CD4-positive, alpha-beta T cell treated with Interleukin-17A for 4 hours (primary cell): Measurements from ENCODE around the gene EFNA3.

Experiments used
- DNase-seq: peaks from one replicate; pipeline ENCODE4 v3.0.0-alpha.2; 2020; ENCODE audit warnings: mixed read lengths

The EFNA3 gene

DNA sequence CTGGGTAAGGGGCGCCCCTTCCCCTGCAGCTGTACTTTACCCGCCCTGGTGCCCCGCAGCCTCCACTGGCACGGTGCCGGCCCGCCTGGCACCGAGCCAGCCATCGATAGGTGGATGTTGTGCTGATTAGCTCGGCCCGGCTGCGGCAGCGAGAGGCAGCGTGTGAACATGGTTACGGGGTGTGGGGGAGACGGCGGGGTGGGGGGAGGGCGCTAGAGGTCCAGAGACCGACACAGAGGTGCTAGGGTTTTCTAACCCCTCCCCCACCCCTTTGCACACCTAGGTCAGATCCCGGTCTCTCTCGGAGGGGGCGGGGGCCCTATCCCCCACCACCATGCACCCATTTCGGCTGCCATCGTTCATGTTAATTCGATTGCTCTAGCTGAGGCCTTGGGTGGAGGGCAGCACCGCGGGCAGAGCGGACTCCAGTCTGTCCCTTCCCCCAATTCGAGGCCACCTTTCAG, 8.4 kb upstream of the EFNA3 start:
- no peak for DNase-seq

DNA sequence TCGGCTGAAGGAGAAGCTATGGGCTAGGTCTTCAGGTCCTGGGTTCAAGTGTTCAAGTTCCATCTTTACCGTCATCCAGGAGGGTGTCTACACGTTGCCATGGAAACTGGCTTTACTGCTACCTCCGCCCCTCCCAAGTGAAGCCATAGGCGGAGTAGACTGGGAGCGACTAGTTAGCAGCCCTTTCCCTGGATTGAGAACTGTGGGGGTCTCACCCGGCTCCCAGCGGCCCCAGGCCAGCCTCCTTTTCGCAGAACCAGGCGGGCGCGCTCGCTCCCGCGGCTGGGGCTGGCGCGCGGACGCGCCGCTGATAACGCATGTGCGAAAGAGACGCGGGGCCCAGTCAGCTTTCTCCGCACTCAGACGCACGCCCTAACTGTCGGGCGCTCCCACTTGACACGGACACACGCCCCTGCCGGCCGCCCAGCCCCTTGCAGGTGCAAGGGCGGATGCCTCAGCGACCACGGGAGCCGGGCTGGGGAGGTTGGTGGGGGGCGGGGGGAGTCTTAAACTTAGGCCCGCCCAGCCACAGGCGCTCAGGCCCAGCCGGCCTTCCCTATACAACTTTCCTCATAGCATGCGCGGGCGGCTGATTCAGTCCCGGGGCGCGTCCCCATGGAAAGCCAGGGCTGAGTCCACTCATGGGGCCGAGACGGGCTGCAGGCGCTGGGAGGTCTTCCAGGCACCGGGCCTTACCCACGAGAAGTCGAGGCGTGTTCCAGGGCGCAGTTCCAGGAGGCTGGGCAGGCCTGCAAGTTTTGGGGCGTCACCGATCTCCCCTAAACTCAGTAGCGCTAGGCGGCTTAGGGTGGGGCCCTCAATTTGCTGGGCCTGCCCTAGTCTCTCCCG, 7.7 kb upstream of the EFNA3 start:
- DNase-seq, result peak; percentile 82

DNA sequence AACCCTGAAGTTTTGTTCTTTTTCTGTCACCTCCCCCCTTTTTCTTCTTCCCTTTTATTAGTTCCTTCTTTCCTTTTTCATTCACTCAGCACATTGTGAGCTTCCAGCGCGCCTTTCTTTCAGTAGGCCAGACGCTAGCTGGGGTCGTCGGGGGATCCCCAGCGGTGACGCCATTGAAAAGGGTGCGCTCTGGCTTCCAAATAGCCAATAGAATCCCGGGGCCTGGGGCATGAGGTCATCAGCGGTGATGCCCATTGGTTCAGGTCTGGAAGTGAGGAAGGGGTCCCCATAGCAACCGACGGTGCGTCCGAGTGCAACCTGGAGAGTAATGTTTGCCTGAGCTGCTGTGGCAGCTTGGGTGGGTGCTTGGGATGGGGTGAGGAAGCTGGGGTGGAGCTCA, 6.9 kb upstream of the EFNA3 start:
- DNase-seq, result no peak

DNA sequence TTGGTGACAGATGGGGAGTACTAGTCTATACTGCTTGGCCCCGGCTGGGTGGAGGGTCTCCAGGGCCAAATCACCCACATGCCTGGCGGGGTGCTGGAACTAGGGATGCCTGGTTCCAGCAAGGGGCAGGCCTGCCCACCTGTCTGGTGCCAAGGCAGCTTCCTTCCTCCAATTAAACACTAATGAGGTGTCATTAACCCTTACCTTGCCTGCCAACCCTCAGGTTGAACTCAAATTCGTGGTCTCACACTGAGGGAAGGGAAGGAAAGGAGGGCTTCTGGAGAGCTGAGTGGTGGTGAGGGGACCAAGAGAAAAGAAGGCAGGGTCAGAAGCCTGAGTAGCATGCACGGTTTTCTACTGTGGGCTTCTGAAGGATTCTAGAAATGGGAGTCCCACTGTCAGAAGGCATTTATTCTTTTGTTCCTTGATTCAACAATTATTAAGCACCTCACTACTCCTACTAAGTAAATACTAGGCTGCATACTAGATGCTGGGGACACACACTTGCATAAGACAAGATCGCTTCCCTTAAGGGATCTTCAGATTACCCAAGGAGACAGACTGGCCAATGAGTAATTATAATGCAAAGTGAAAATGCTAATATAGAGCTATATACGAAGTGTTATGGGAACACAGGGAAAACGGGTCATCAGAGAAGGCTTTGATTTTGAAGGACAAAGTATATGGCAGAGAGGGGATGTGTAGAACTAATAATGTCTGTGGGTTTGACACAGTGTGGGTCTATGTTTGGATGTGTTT, 5.9 kb upstream of the EFNA3 start:
- DNase-seq, result no peak

DNA sequence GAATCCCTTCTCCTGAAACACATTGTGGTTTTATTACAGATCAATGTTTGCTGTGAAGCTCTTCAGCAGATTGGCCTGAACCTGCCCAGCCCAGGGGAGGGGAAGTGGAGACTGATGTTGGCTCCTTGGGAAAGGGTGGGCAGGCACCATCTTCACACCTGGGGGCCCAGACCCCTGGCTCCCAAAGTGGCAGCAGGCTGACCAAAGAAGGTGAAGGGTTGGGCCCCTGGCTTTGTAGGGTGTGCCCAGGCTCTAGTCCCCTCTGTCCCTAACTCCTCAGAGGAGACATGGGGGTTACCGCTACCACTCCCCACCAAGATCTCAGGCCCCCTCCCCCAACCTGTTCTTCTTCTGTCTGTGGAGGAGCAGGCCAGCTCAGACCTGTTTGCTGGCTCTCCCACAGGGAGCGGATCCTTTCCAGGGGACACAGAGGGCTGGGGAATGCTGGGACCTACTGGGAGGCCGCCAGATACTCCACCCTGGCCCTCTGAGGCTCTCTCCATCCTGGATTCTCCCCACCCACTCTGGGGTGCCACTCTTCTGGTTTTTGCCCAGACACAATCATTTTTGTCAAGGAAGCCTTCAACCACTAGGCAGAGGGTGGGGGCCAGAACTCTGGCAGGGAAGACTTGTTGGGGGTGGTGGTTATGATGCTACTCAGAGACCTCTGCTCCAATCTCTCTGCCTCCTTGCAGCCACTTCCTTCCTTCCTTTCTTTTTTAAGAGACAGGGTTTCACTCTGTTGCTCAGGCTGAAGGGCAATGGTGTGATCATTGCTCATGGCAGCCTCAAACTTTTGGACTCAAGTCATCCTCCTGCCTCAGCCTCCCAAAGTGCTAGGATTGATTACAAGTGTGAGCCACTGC, 5.0 kb upstream of the EFNA3 start:
- DNase-seq, result no peak

DNA sequence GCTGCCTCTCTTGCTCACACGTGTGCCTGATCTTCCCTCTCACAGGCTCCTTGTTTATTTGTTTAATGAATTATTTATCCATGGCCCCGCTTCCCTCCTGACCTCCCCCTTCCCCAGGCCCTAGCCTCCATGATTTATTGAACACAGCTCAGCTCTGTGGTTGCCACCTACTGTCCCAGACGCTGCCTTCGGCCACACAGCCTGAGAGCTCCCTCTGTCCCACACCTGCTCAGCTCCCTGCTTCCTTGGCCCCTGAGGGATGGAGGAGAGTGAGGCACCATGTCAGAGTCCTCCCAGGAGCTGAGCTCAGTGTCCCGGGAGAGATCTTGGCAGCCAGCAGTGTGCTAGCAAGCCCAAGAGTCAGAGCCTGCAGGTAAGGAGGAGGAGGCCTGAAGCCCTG, 3.1 kb upstream of the EFNA3 start:
- DNase-seq, result no peak

DNA sequence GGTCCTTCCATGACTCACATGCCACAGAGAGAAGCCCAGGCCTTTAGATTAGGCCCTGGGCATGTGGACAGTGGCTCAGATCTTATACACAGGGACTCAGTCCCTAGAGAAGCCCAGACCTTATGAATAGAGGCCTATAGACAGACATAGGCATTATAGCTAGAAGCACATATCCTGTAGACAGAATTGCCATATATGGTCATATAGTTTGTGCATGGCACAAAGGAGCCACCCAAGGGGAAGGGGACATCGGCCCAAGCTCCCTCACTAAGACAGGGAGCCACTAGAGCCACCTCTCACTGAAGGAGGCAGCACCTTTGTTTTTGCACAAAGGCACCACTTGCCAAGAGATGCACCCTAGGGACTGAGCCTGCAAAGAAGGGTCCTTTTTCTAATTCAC, 2.3 kb upstream of the EFNA3 start:
- no peak for DNase-seq

DNA sequence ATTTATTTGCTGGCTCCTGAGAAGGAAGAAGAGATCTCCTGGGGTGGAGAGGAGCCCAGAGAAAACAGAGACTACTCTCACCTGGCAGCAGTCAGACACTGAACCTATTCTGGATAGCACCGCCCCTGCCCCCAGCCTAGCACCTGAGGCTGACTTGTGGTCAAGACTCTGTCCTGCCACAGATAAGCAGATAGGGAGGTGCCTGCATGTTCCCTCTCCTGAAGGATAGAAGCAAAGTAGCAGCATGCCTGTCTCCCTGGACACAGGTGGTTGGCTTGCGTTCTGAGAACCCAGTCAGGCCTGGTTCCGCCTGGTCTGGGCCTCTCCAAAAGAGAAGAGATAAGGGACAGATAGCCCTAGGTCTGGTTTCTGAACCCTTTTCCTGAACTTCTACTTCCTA, 1.3 kb upstream of the EFNA3 start:
- DNase-seq, result no peak

DNA sequence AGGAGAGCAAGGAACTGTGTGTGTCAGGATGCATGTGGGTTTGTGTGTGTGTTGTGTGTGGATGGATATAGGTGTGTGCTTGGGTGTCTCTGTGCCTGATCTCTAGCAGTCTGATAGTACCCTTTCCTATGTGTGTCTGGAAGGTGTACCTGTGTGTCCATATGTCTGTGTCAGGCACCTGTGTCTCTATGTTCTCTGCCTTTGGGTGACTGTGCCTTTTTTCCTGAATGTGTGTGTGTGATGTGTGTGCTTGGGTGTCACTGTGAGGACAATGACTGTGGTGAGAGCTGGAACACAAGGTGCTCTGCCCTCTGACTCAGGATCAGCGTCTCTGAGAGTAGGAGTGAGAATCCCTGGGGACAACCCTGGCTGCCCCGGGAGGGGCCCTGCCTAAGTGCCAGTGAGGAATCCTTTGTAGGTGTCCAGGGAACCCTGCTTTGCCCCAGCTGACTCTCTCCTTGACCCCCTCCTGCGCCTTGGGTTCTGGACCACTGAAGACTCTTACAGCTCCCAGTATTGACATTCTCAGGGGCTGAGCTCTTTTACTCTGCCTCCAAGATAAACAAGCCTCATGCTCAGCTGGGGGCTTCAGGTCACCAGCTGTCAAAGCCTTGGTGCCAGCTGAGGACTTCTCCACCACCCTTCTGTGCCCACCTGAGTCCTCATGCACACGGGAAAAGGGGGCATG, 735 bp upstream of the EFNA3 start:
- DNase-seq, result no peak

DNA sequence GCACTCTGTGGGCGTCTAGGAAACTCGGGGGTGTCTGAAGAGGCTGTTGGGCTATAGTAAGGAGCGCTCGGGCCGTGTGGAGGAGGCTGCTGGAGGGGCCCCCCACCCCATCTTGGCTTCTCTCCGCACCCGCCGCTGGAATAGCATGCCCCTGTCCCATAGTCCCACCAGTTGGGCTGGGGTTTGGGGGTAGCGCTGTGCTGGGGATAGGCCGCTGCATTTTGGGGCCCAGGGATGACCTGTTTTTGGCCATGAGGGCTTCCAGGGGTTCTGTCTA, 511 bp downstream of the EFNA3 start:
- no peak for DNase-seq

DNA sequence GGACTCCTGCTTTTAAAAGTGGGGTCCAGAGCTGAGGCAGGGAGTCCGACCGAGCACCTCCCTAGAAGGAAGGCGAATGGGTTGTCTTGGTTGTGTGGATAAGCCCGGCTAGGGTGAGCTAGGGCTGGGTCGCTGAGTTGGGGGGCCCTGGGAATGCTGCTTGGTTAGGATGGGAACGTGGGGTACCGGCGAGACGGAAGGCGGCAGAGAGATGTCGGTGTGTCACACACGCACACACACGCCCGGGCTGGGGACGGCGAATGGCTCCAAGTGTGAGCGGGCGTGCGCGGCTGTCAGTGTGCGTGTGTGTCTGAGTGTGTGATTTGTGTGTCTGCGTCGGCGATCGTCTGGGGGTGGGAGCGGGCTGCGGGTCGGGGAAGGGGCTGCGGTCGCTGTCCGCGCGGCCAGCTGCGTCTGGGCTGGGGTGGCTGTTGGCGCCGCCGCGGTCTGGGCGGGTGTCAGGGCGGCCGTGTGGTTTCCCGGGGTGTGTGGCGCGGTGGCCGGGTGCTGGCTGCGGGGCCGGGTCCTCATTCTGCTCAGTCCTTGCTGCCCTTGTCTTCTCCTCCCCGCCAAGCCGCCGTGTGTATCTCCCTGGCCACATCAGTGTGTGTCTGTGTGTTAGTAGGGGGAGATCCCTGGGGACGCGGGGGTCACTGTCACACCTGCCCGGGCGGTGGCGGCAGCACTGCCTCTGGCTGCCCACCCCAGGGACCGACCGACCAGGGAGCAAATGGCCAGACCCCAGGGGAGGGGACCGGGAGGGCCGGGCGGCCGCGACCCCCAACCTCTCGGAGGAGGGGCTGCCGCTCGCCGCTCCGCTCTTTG, 1.1 kb downstream of the EFNA3 start:
- peak; percentile 57 for DNase-seq

DNA sequence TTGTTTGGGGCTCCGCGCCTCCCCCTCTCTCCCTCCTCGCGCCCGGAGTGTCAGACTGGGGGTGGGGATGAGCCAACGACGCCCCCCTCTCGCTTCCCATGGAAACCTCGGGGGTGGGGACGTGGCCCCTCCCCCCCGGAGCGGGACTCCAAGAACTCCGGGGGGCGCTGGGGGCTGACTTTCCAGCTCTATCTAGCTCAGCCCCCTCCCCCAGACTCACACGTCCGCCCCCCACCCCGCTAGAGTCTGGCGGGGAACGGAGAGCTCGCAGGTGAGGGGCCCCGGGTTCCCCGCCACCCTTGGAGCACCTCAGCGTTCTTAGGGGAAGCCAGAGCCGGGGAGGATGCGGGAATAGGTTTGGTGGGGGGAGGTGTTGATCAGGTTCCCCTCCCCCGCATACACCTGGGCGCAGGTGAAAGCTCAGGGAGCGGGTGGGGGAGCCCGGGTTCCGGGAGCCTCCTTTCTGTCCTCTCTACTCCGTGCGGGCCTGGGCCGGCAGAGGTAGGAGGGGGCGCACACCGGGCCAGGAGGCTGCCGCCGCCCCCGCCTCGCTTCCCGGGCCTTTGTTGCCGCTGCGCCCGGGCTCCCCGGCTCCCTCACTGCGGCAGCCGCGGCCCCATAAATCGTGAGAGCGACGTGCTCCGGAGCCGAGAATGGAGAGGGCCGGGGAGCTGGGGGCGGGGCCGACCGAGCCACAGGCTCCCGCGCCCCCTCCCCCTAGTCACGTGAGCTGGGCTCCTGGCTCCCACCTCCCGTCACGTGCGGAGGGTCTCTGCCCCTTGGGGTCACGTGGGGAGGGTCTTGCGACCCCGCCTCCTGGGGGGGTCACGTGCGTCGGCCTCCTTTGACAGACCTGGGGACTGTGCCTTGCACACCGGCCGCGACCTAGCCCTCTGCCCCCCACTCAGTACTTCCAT, 1.9 kb downstream of the EFNA3 start:
- DNase-seq, result peak; percentile 61

DNA sequence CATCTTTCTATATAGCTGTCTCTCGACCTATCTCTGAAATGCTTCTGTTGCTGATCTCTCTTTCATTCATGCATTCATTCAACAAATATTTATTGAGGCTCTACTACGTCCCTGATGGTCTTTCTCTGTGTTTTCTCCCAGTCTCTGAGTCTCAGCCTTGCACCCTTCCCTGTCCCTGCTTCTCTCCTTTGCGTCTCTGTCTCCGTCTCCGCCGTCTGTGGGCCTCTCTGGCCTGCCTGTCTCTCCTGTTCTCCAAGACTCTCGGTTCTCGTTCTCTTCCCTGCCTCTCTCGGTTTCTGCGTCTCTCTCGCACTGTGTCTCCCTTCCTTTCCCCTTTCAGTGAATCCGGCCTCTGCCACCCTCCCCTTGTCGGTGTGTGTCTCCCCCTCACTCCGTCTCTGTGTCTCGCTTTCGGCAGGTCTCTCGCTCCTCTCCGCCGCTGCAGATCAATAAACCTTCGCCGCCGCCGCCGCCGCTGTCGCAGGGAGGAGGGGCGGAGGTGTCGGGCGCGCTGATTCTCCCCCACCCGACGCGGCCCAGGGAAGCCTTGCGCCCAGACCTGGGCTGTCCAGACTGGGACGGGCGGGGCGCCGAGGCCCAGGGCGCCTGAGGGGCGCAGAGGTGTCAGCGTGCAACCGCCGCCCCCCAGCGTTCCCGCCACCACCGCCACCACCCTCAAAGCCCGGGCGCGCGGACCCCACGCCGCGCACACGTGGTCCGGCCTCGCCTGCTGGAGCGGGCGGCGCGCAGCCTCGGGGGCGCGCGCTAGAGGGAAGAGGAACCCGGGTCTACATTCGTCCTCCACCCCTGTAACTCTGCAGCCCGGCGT, 3.0 kb downstream of the EFNA3 start:
- DNase-seq, result peak; percentile 57

DNA sequence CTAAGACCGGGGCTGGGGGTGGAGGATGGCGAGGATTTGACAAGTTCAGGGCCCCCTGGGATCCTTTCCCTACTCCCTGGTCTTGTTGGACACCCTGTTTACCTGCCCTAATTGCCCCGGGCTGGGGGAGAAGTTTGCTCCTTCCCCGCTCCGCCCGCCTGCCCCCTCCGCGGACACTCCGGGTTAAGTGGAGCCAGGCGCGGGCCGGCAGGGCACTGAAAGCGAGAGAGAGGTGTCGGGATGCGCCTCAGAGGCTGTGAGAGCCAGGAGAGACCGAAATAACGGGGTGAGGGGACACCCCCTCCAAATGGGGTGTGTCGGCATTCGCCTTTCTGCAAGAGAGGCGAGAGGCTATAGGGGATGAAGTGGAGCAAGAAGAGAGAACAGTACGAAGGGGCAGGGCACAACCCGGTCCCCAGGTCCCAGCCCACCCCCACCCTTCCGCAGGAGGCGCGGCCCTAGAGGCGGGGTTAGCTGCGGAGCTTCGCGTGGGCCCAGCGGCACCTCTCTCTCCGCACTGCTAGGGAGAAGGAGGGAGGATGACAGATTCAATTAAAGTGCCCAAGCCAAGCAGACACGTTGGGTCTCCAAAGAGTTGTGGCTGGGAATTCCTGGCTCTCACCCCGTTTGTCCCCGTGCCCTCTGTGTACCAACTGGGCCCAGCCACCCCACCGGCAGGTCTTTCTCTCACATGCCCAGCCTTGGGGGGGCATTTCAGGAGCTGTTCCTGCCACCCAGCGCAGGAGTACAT, 3.8 kb downstream of the EFNA3 start:
- DNase-seq, result peak; percentile 56

DNA sequence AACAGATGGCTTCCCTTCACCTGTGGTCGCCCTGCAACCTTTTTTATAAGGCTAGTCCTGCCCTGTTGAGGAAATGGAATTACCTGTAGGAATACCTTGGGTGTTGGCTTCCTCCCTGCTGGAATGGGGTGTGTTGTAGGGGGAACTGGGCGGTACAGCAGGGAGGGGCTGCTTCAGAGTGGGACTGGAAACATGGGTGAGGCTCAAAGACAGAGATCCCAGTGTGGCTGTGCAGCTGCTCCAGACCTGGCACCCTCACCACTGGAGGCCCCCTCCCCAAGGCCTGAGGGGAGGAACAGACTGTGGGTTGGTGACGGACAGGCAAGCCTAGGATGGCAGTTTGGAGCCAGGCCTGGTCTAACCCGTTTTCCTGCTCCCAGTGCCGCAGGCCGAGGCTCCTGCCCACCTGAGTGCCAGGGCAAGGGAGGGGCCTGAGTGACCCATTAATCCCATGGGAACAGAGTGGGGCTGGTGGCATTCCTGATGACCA, 4.5 kb downstream of the EFNA3 start:
- no peak for DNase-seq

DNA sequence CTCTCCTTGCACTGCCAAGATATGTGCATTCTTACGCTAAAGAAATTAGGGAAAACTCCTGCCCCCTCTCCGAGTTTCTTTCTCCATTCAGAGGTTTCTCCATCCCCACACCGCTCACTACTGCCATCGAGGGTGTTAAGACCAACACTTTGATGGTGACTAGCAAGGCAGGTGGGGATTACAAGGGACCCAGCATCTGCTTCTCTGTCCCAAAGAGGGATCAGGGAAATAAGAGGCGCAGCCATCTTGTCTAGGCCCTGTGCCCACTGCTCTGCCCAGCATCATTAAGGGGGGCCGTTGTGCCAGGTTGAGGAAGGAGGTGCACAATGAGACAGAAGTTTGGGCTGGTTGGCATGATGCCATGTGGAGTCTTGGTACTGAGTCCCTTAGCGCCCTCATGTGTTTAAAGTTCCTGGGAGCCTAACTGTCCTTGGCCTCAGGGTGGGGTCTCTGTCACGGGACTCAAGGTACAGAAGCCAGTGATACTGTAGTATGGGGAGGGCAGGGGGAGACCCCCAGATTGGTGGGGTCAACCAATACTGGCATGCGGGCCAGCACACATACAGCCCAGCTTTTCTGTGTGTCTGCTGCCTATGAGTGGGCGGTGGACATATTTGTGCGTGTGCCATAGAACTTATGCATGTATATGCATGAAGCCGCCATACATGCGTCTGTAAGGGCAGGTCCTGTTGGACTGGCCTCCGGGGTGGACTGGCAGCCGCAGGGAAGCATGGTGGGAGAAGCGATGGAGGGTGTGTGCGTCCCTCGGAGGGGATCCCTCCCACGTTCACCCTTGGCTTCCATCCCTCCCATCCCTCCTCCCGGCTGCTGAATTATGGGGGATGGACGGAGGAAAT, 5.5 kb downstream of the EFNA3 start:
- DNase-seq, result peak; percentile 51

DNA sequence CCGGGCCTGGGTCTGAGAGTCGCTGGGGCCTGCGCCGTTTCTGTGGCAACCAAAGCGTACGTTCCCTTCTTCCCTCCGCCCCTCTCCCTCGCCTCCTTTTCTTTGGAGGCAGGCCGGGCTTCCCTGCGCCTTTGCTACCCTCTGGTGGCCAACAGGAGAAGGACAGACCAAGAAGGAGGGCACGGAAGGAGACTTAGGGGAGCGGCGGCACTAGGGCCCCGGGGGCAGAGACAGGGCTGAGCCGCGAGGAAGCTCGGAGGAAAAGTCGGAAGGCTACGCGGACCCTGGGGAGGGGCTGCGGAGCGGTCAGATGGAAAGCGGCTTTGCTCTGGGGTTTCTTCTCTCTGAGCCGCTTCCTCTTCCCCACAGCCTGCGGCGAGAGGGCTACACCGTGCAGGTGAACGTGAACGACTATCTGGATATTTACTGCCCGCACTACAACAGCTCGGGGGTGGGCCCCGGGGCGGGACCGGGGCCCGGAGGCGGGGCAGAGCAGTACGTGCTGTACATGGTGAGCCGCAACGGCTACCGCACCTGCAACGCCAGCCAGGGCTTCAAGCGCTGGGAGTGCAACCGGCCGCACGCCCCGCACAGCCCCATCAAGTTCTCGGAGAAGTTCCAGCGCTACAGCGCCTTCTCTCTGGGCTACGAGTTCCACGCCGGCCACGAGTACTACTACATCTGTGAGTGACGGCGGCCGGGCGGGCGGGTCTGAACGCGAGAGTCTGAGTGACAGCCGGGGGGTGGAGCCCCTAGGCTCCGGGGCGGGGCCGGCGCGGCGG, 6.3 kb downstream of the EFNA3 start:
- peak; percentile 95 for DNase-seq
